ENCODE data around the gene ITPR1.

The ITPR1 gene

DNA sequence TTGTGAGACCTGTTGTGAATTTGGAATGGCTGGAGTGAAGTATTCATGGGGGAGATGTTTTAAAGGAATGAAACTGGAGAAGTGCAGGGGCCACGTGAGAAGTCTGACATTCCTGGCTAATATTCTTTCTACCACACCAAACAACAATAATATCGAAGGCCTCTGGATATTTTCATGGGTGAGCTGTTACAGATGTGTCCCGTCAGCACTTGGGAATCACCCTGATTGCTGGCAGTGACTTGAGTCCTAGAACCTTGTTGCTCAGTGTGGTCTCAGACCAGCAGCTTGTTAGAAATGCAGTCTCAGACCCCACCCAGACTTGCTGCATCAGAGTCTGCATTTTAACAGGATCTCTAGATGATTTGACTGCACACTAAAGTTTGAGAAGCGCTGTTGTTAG, 113.8 kb downstream of the ITPR1 start:
- Histone ChIP-seq H4K91ac (ENCODE audit: low read length) (no peak overlapping the region), H3K79me1 (replicated peaks; ENCODE audit: low read length, poor library complexity, severe bottlenecking) (no peaks in the 10 kb centered on the region), H2BK12ac (ENCODE audit: low read length in 2 of 2) (no peak overlapping the region), H3K4ac (ENCODE audit: low read depth in 1 of 2, low read length in 2 of 2) (no peak overlapping the region), H3K27me3 (ENCODE audit: control insufficient read depth in 1 of 2, insufficient read depth in 1 of 2, low read length in 2 of 2) (peaks cover 0 to 29% of the 10 kb centered on the region in 2 experiments), H2BK15ac (ENCODE audit: low read depth, poor library complexity, severe bottlenecking) (no peak overlapping the region), H3K23ac (ENCODE audit: low read length in 2 of 2) (no peak overlapping the region), H4K8ac (ENCODE audit: low read length) (no peak overlapping the region), H3K9me3 (ENCODE audit: control insufficient read depth, low read length) (no peaks in the 10 kb centered on the region), H3K4me2 (ENCODE audit: low read length, poor library complexity, severe bottlenecking) (no peak overlapping the region), H3K9ac (ENCODE audit: low read length) (no peak overlapping the region), H3K4me3 (ENCODE audit: insufficient read depth in 1 of 2, low read depth in 1 of 2, low read length in 2 of 2) (no peak overlapping the region), H3K14ac (ENCODE audit: low read length in 2 of 2) (no peak overlapping the region), H3K36me3 (ENCODE audit: control insufficient read depth in 1 of 2, insufficient read depth in 2 of 2, low read depth in 1 of 2, low read length in 2 of 2) (no peaks in the 10 kb centered on the region), H3K18ac (ENCODE audit: low read depth in 1 of 2, low read length in 2 of 2) (no peak overlapping the region), H2AFZ (ENCODE audit: low read depth, low read length) (no peak overlapping the region), H3K27ac (ENCODE audit: low read length, poor library complexity, severe bottlenecking) (no peak overlapping the region), H2AK5ac (ENCODE audit: low read length, severe bottlenecking) (no peak overlapping the region), H2BK5ac (ENCODE audit: low read depth, low read length, poor library complexity, severe bottlenecking) (no peak overlapping the region), H3K4me1 (ENCODE audit: control insufficient read depth, insufficient read depth, low read depth, low read length) (no peaks in the 10 kb centered on the region), H2BK120ac (ENCODE audit: low read depth, low read length) (no peak overlapping the region)
- WGBS: 84% methylated on average over 4 of the region's 4 CpGs
- DNase-seq: no peak

DNA sequence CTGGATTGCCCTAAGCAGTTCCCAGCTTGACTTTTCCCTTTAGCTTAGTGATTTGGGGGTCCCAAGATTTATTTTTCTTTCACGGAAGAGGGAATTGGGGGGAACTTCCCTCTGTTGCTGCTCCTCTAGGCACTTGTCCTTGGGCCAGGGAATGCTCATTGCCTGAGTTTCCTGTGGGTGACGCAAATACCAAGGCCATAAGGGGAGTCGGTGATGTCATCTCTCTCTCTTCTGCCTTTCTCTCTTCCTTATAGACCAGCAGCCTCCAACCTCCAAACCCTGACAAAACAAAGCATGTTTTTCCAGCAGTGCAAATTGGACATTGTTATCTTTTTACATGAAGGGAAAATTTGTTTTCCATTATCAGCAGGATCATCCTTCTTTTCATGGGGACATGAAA, 120.2 kb downstream of the ITPR1 start:
- Histone ChIP-seq H3K9me3 (ENCODE audit: control insufficient read depth, low read length) (no peaks in the 10 kb centered on the region), H3K18ac (ENCODE audit: low read depth in 1 of 2, low read length in 2 of 2) (no peak overlapping the region), H4K91ac (ENCODE audit: low read length) (no peak overlapping the region), H3K4ac (ENCODE audit: low read depth in 1 of 2, low read length in 2 of 2) (no peak overlapping the region), H3K79me1 (replicated peaks; ENCODE audit: low read length, poor library complexity, severe bottlenecking) (no peaks in the 10 kb centered on the region), H3K4me2 (ENCODE audit: low read length, poor library complexity, severe bottlenecking) (no peak overlapping the region), H3K9ac (ENCODE audit: low read length) (no peak overlapping the region), H2BK5ac (ENCODE audit: low read depth, low read length, poor library complexity, severe bottlenecking) (no peak overlapping the region), H2BK12ac (ENCODE audit: low read length in 2 of 2) (no peak overlapping the region), H3K14ac (ENCODE audit: low read length in 2 of 2) (no peak overlapping the region), H3K36me3 (ENCODE audit: control insufficient read depth in 1 of 2, insufficient read depth in 2 of 2, low read depth in 1 of 2, low read length in 2 of 2) (no peaks in the 10 kb centered on the region), H2BK120ac (ENCODE audit: low read depth, low read length) (no peak overlapping the region), H3K23ac (ENCODE audit: low read length in 2 of 2) (no peak overlapping the region), H4K8ac (ENCODE audit: low read length) (no peak overlapping the region), H3K27ac (ENCODE audit: low read length, poor library complexity, severe bottlenecking) (no peak overlapping the region), H2AK5ac (ENCODE audit: low read length, severe bottlenecking) (no peak overlapping the region), H2AFZ (ENCODE audit: low read depth, low read length) (no peak overlapping the region), H3K4me3 (ENCODE audit: insufficient read depth in 1 of 2, low read depth in 1 of 2, low read length in 2 of 2) (no peak overlapping the region), H2BK15ac (ENCODE audit: low read depth, poor library complexity, severe bottlenecking) (no peak overlapping the region), H3K4me1 (ENCODE audit: control insufficient read depth, insufficient read depth, low read depth, low read length) (no peaks in the 10 kb centered on the region), H3K27me3 (ENCODE audit: control insufficient read depth in 1 of 2, insufficient read depth in 1 of 2, low read length in 2 of 2) (peaks cover 3 to 4% of the 10 kb centered on the region in 2 experiments)
- 78% methylated on average over 2 of the region's 3 CpGs for WGBS
- no peak for DNase-seq

DNA sequence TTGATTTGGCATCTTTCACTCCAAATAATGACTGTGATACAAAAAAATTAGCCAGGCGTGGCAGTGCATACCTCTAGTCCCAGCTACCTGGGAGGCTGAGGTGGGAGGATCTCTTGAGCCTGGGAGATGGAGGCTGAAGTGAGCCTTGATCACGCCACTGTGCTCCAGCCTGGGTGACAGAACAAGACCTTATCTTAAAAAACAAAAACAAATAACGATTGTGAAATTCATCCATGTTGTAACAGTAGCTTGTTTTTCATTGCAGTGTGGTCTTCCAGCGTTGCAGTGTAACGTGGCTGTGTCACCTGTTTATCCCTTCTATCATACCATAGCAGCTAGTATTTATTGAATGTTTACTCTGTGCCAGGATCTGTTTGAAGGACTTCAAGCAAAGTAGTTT, 120.9 kb downstream of the ITPR1 start:
- Histone ChIP-seq H3K27ac (ENCODE audit: low read length, poor library complexity, severe bottlenecking) (no peak overlapping the region), H3K4me2 (ENCODE audit: low read length, poor library complexity, severe bottlenecking) (no peak overlapping the region), H3K14ac (ENCODE audit: low read length in 2 of 2) (no peak overlapping the region), H3K4ac (ENCODE audit: low read depth in 1 of 2, low read length in 2 of 2) (no peak overlapping the region), H4K8ac (ENCODE audit: low read length) (no peak overlapping the region), H4K91ac (ENCODE audit: low read length) (no peak overlapping the region), H3K18ac (ENCODE audit: low read depth in 1 of 2, low read length in 2 of 2) (no peak overlapping the region), H3K9ac (ENCODE audit: low read length) (no peak overlapping the region), H3K79me1 (replicated peaks; ENCODE audit: low read length, poor library complexity, severe bottlenecking) (no peaks in the 10 kb centered on the region), H2BK5ac (ENCODE audit: low read depth, low read length, poor library complexity, severe bottlenecking) (no peak overlapping the region), H2BK15ac (ENCODE audit: low read depth, poor library complexity, severe bottlenecking) (no peak overlapping the region), H3K4me3 (ENCODE audit: insufficient read depth in 1 of 2, low read depth in 1 of 2, low read length in 2 of 2) (no peak overlapping the region), H2AFZ (ENCODE audit: low read depth, low read length) (no peak overlapping the region), H3K4me1 (ENCODE audit: control insufficient read depth, insufficient read depth, low read depth, low read length) (no peaks in the 10 kb centered on the region), H2AK5ac (ENCODE audit: low read length, severe bottlenecking) (no peak overlapping the region), H3K27me3 (ENCODE audit: control insufficient read depth in 1 of 2, insufficient read depth in 1 of 2, low read length in 2 of 2) (peaks cover 3 to 4% of the 10 kb centered on the region in 2 experiments), H2BK12ac (ENCODE audit: low read length in 2 of 2) (no peak overlapping the region), H3K9me3 (ENCODE audit: control insufficient read depth, low read length) (no peaks in the 10 kb centered on the region), H3K36me3 (ENCODE audit: control insufficient read depth in 1 of 2, insufficient read depth in 2 of 2, low read depth in 1 of 2, low read length in 2 of 2) (no peaks in the 10 kb centered on the region), H2BK120ac (ENCODE audit: low read depth, low read length) (no peak overlapping the region), H3K23ac (ENCODE audit: low read length in 2 of 2) (no peak overlapping the region)
- DNase-seq: no peak
- WGBS: 100% methylated on average over 2 of the region's 5 CpGs

DNA sequence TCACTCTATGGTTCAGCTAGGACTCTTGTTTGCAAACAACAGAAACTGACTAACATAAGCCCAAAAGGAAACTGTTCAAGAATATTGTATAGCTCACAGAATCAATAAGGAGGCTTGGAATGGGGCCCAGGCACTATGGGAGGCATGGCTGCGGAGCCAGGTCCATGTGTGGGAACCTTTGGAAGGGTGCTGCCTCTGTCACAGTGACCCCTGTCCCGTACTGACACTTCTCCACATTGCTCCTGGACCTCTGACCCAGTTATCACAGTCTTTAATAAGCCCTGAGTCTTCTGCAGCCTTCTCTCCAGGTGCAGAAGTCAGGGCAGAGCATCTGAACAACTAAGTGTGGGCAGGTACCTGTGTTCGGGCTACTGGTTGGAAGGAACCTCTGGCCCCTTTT, 121.8 kb downstream of the ITPR1 start:
- H4K8ac ChIP-seq (ENCODE audit: low read length): no peak overlapping the region
- no peak overlapping the region for H2AK5ac ChIP-seq (ENCODE audit: low read length, severe bottlenecking)
- H3K79me1 ChIP-seq (replicated peaks; ENCODE audit: low read length, poor library complexity, severe bottlenecking): no peaks in the 10 kb centered on the region
- no peak overlapping the region for H2BK120ac ChIP-seq (ENCODE audit: low read depth, low read length)
- no peak overlapping the region for H2BK5ac ChIP-seq (ENCODE audit: low read depth, low read length, poor library complexity, severe bottlenecking)
- no peaks in the 10 kb centered on the region for H3K4me1 ChIP-seq (ENCODE audit: control insufficient read depth, insufficient read depth, low read depth, low read length)
- H4K91ac ChIP-seq (ENCODE audit: low read length): no peak overlapping the region
- no peaks in the 10 kb centered on the region for H3K9me3 ChIP-seq (ENCODE audit: control insufficient read depth, low read length)
- no peak overlapping the region for H2BK12ac ChIP-seq (ENCODE audit: low read length in 2 of 2)
- H3K18ac ChIP-seq (ENCODE audit: low read depth in 1 of 2, low read length in 2 of 2): no peak overlapping the region
- no peak overlapping the region for H3K23ac ChIP-seq (ENCODE audit: low read length in 2 of 2)
- no peak overlapping the region for H2AFZ ChIP-seq (ENCODE audit: low read depth, low read length)
- no peak for DNase-seq
- peaks cover 3 to 4% of the 10 kb centered on the region in 2 experiments for H3K27me3 ChIP-seq (ENCODE audit: control insufficient read depth in 1 of 2, insufficient read depth in 1 of 2, low read length in 2 of 2)
- H3K27ac ChIP-seq (ENCODE audit: low read length, poor library complexity, severe bottlenecking): no peak overlapping the region
- no peak overlapping the region for H2BK15ac ChIP-seq (ENCODE audit: low read depth, poor library complexity, severe bottlenecking)
- H3K14ac ChIP-seq (ENCODE audit: low read length in 2 of 2): peak overlapping the region in 1 of 2 experiments; percentile 65
- no peak overlapping the region for H3K4ac ChIP-seq (ENCODE audit: low read depth in 1 of 2, low read length in 2 of 2)
- H3K4me2 ChIP-seq (ENCODE audit: low read length, poor library complexity, severe bottlenecking): no peak overlapping the region
- no peak overlapping the region for H3K4me3 ChIP-seq (ENCODE audit: insufficient read depth in 1 of 2, low read depth in 1 of 2, low read length in 2 of 2)
- no peak overlapping the region for H3K9ac ChIP-seq (ENCODE audit: low read length)
- 73% methylated on average over 3 of the region's 3 CpGs for WGBS
- no peaks in the 10 kb centered on the region for H3K36me3 ChIP-seq (ENCODE audit: control insufficient read depth in 1 of 2, insufficient read depth in 2 of 2, low read depth in 1 of 2, low read length in 2 of 2)

Data from mesenchymal stem cell (in vitro differentiated cells and primary cell).